GM18511 (cell line): ENCODE data around the gene CCDC63.

Experiments
- ATAC-seq: cut with Tn5 transposase; IDR thresholded peaks from one replicate; pipeline ENCODE4 v1.9.1; 2021; ENCODE audit warnings: mild to moderate bottlenecking, moderate library complexity; ENCODE audit not compliant: unreplicated experiment

Gene CCDC63

GRCh38 chr12:110920324-110920910 is 73.6 kb downstream of the CCDC63 start, which contains the start of gene MYL2:
TSS of gene MYL2 (minus strand) at chr12:110920579. CDS start at chr12:110920529, 50 bp downstream.
- ATAC-seq = no peak

DNA sequence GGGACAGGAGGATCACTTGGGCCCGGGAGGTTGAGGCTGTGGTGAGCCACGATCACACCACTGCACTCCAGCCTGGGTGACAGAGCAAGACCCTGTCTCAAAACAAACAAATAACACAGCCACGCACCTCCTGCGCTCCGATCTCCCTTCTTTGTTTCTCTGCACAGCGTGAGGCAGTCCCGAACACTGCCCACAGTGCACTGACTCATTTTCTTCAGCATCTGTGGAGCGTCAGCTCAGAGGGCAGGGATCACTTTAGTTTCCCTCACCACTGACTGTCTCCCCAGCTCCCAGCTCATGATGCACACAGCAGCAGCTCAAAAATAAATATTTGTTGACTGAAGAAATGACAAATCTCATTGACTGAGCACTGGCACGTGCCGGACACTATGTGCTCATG is 74.5 kb downstream of the CCDC63 start:
- no peak for ATAC-seq

DNA sequence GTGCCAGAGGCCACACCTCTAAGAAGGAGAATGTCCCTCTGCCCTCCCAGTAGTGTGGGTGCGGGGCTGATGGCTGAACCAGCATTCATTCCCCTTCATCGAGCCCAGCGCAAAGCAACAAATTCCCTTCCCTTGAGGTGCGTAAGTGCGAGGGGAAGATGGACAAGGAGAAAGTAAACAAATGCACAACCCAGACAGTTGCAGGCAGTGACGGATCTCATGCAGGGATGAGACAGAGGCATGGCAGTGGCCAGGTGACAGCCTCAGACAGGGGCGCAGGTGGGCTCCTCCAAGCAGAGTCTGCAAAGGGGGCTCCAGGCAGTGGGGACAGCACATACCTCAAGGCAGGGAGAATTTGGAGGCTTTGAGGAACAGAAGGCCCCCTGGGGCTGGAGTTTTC is 75.9 kb downstream of the CCDC63 start:
- ATAC-seq = no peak

DNA sequence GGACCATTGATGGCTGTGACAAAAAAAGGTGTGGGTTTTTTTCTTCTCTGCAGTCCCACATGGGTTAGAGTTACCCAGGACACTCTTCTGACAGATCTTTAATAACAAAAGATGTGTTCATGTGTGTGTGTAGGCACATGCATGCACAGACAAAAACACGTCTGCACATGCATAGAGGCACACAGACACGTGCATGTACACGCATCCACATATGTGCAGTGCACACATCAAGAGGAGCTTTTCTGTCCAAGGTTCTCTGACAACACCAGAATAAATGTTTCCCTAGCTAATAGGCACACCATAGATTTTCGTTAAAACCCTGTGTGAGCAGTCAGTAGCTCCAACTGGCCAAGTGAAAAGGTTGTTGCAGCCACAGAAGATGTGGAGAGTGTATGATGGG is 76.4 kb downstream of the CCDC63 start:
- no peak for ATAC-seq

DNA sequence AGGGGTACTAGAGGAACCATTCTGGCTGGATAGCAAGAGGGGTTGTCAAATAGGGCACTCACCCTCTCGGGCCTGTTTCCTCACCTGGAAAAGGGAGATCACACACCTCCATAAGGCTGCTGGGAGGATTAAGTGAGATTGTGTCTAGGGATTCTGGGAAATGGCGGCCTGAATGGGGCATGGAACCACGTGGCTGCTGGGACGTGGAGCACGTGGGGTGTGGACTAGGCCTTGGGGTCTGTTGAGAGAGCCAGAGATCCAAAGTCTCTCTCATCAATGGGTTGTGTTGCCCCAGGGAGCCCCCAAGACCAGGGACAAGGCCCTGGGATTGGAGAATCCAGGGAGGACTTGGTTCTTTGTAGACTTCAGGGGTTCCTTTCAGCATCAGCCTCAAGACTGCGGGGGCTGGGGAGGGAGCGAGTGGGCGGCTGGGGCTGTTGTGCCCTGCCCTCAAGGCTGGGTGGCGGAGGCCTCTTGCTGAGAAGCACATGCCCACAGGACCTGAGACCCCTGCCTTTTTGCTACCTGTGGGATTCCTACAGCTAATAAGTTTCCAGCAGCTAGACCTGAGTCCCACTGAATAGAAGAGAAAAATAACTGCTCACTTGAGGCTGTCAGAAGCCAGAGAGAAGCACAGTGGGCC is 77.0 kb downstream of the CCDC63 start:
- ATAC-seq = no peak

DNA sequence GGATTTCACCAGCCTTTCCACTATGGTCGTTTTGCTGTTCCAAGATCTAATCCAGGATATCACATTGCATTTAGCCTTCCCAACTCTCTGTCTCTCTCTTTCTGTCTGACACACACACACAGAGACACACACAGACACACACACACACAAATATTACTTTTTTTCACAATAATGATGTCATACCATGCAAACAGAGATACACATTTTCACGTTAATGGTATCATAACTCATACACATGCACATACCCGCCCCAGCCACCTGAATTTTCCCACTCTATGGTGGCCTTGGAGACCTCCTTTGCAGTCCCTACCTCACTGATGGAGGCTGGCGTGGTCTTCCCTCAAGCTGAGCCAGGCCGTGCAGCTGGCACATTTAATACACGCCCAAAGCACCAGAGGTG is 80.8 kb downstream of the CCDC63 start:
- no peak for ATAC-seq

GRCh38 chr12:110928700-110929099 is 81.9 kb downstream of the CCDC63 start:
- ATAC-seq = no peak

DNA sequence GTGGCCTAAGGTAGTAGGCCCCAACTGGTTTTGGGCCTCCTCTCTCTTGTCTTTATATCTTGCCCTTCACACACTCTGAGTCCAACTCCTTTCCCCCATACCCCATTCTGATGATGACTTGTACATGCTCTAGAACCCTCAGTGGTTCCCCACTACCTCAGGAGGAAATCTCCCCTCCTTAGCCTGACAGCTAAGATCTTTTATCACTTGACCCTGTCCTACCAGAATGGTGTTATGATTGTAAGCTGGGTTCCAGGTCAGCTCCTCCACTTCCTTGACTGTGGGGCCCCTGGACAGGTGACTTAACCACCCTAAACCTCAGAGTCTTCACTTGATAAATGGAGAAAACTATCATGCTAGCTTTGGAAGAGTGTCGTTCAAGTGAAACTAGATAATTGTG is 83.0 kb downstream of the CCDC63 start:
- no peak for ATAC-seq

- ATAC-seq = no peak
These were observed 83.8 kb downstream of the CCDC63 start for GRCh38 chr12:110930348-110931314.

DNA sequence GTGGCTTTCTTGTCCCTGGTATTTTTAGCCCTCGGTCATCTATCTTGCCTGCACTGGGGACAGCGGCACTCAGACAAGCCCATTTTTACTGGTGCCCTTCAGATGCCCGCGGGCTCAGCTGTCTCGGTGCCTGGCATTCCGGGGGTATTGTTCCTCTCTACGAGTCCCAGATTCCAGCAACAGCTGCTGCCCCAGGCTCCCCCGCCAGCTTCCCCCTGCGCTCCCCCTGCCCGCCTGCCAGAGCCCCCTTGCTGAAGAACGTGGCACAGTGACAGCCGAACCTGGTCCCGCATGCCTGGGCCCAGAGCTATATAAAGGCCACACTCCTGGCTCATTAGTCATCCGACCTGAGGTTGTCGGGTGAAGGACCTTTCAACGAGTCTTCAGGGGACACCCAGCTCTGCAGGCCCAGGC is 84.5 kb downstream of the CCDC63 start:
- ATAC-seq = no peak

- no peak for ATAC-seq
These were observed 85.3 kb downstream of the CCDC63 start for GRCh38 chr12:110932046-110932445.

- no peak for ATAC-seq
These were observed 86.7 kb downstream of the CCDC63 start for GRCh38 chr12:110933326-110933974.

GRCh38 chr12:110934093-110934852 is 87.5 kb downstream of the CCDC63 start:
- ATAC-seq = no peak

DNA sequence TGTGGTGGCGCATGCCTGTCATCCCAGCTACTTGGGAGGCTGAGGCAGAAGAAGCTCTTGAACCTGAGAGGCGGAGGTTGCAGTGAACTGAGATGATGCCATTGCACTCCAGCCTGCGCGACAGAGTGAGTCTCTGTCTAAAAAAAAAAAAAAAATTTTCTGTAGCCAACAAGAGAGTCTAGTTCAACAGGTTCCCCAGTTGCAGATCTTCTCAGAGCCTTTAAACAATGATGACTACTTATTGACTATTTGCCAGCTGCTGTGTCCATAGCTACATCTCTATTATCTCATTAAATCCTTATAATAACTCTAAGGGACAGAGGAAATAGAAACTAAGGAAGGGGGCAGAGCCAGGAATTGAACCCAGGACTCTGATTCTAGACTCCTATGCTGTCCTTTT is 88.8 kb downstream of the CCDC63 start:
- no peak for ATAC-seq

DNA sequence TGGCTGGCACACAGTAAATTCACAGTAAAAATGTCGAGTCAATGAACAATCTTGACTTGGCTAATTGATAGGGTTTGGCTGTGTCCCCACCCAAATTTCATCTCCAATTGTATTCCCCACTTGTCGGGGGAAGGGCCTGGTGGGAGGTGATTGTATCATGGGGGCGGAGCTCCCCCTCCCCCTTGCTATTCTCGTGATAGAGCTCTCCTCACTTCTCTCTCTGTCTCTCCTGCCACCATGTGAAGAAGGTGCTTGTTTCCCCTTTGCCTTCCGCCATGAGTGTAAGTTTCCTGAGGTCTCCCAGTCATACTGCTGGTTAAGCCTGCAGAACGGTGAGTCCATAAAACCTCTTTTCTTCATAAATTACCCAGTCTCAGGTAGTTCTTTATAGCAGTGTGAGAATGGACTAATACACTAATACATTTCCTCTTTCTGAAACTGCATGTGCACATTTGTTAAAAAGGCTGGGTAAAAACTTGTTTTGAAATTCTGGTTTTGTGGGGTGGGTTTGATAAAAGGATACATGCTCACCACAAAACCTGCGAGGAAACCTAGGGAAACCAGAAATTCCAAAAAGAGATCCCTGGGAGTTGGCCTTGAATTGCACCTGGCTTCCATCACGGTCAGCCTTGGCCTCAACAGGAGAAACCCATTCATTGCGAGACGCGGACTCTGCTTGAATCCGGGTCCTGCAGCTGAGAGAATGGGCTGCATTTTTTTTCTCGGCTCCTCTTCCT is 89.7 kb downstream of the CCDC63 start:
- no peak for ATAC-seq

- no peak for ATAC-seq
These were observed 90.4 kb downstream of the CCDC63 start for GRCh38 chr12:110937104-110937641.

DNA sequence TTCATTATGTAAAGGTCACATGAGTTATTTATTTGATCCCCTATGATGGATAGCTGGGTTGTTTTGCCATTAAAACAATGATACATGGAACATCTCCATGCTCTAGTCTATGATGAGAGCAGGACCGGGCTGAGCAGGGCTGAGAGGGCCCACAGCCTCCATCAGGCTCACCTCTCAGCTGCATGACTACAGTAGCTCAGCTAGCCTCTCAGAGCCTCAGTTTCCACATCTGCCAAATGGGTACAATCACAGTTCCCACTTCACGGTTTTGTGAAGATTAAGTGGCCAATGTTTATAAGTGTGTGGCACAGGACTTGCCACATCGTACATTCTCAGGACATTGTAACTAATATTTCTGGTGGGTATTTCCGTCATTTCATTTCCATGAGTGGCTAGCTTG is 93.5 kb downstream of the CCDC63 start:
- no peak for ATAC-seq

GRCh38 chr12:110940933-110941332 is 94.1 kb downstream of the CCDC63 start:
- no peak for ATAC-seq

- no peak for ATAC-seq
These were observed 94.6 kb downstream of the CCDC63 start for GRCh38 chr12:110941391-110941790.

GRCh38 chr12:110943373-110943772 is 96.6 kb downstream of the CCDC63 start:
- no peak for ATAC-seq
